ENCODE data around the gene BMPR1B. TPM values are rescaled to one million over a fixed set of nuclear protein-coding genes. Genes with fewer than 3 reads are reported as not detected.

Gene BMPR1B
- total RNA-seq, 1 experiment from 2014 or later = 0.62 TPM

DNA sequence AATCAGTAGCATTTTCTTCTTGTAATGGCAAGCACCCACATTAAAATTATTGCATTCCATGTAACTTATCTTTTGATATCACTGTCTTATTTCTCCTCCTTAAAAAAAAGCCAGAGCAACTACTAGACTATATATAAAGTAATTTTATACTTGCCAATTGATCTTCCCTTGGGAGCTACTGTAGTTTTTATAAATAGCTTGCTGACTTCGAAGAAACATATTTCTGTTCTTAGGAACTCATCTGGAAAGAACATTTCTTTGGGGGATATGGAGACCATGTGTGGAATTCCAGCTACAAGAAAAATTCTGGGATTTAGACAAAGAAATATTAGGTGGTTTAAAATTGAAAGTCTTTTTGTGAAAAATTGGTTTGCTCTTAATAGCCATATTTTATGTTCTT, 94.9 kb downstream of the BMPR1B start:
- intact Hi-C loops (cut with micrococcal nuclease; ENCODE audit: unreplicated experiment) = no loop called here
- H3K9me3 ChIP-seq (ENCODE audit: control insufficient read depth, insufficient read depth, low read depth, low read length) = no peaks in the 10 kb centered on the region
- DNase-seq (ENCODE audit: low read depth, low spot score) (no peak), ATAC-seq (no peak)
- H3K4me1 ChIP-seq (ENCODE audit: control insufficient read depth, insufficient read depth, low read length) = no peaks in the 10 kb centered on the region
- POLR2A ChIA-PET = no interaction called here
- TF ChIP-seq, protein P1, sequence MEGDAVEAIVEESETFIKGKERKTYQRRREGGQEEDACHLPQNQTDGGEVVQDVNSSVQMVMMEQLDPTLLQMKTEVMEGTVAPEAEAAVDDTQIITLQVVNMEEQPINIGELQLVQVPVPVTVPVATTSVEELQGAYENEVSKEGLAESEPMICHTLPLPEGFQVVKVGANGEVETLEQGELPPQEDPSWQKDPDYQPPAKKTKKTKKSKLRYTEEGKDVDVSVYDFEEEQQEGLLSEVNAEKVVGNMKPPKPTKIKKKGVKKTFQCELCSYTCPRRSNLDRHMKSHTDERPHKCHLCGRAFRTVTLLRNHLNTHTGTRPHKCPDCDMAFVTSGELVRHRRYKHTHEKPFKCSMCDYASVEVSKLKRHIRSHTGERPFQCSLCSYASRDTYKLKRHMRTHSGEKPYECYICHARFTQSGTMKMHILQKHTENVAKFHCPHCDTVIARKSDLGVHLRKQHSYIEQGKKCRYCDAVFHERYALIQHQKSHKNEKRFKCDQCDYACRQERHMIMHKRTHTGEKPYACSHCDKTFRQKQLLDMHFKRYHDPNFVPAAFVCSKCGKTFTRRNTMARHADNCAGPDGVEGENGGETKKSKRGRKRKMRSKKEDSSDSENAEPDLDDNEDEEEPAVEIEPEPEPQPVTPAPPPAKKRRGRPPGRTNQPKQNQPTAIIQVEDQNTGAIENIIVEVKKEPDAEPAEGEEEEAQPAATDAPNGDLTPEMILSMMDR (IDR thresholded peaks at IDR 0.05) = no peak
- TF ChIP-seq SIN3A (IDR thresholded peaks at IDR 0.05; ENCODE audit: borderline replicate concordance, insufficient read depth, low read depth, low read length) (no peak), POLR2AphosphoS5 (IDR thresholded peaks at IDR 0.05; ENCODE audit: low read depth, low read length) (no peak), TCF7L2 (IDR thresholded peaks at IDR 0.05; ENCODE audit: low read depth, low read length) (no peak)
- TF ChIP-seq, protein P2, sequence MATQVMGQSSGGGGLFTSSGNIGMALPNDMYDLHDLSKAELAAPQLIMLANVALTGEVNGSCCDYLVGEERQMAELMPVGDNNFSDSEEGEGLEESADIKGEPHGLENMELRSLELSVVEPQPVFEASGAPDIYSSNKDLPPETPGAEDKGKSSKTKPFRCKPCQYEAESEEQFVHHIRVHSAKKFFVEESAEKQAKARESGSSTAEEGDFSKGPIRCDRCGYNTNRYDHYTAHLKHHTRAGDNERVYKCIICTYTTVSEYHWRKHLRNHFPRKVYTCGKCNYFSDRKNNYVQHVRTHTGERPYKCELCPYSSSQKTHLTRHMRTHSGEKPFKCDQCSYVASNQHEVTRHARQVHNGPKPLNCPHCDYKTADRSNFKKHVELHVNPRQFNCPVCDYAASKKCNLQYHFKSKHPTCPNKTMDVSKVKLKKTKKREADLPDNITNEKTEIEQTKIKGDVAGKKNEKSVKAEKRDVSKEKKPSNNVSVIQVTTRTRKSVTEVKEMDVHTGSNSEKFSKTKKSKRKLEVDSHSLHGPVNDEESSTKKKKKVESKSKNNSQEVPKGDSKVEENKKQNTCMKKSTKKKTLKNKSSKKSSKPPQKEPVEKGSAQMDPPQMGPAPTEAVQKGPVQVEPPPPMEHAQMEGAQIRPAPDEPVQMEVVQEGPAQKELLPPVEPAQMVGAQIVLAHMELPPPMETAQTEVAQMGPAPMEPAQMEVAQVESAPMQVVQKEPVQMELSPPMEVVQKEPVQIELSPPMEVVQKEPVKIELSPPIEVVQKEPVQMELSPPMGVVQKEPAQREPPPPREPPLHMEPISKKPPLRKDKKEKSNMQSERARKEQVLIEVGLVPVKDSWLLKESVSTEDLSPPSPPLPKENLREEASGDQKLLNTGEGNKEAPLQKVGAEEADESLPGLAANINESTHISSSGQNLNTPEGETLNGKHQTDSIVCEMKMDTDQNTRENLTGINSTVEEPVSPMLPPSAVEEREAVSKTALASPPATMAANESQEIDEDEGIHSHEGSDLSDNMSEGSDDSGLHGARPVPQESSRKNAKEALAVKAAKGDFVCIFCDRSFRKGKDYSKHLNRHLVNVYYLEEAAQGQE (IDR thresholded peaks at IDR 0.05; ENCODE audit: insufficient read depth in 1 of 2, low read depth in 2 of 2, low read length in 1 of 2) = no peak
- no peak overlapping the region for H3K4me3 ChIP-seq (ENCODE audit: low read depth in 2 of 2, low read length in 2 of 2)
- BruUV-seq (replicated peaks) = no TSS peak
- in situ Hi-C loops (cut with HindIII; ENCODE audit: low pct_unique_long_range_greater_than_20kb, low sequenced_read_pairs) = no loop called here
- H3K27ac ChIP-seq (ENCODE audit: low read length) = no peak overlapping the region
- H3K27me3 ChIP-seq (ENCODE audit: control insufficient read depth, insufficient read depth, low read length) = no peaks in the 10 kb centered on the region
- CTCF ChIA-PET = no interaction called here
- H3K36me3 ChIP-seq (ENCODE audit: control insufficient read depth, insufficient read depth, low read length) = no peaks in the 10 kb centered on the region

DNA sequence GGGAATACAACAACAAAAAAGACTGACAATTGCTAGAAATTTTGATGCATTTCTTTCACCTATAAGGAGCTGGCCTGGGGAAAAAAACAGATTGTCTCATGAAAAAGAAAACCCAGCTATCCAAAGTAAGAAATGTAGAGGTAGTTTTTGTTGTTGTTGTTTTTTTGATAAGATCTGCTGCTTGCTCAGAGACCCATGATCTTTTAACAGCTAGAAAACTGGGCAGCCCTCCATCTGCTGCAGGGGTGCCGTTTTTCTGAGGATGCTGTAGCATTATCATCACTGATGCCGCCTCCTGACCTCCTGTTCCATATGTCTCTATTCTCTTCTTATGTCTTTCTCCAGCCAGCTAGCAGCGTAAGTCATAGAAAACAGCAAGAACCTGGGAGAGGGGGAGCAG, 98.3 kb downstream of the BMPR1B start:
- no TSS peak for BruUV-seq (replicated peaks)
- no peak for TF ChIP-seq POLR2AphosphoS5 (IDR thresholded peaks at IDR 0.05; ENCODE audit: low read depth, low read length)
- TF ChIP-seq, protein P1 (IDR thresholded peaks at IDR 0.05) = no peak
- TF ChIP-seq SIN3A (IDR thresholded peaks at IDR 0.05; ENCODE audit: borderline replicate concordance, insufficient read depth, low read depth, low read length) = no peak
- TF ChIP-seq, protein P2 (IDR thresholded peaks at IDR 0.05; ENCODE audit: insufficient read depth in 1 of 2, low read depth in 2 of 2, low read length in 1 of 2) = no peak
- TF ChIP-seq TCF7L2 (IDR thresholded peaks at IDR 0.05; ENCODE audit: low read depth, low read length) = no peak
- in situ Hi-C loops (cut with HindIII; ENCODE audit: low pct_unique_long_range_greater_than_20kb, low sequenced_read_pairs) = no loop called here
- ChIA-PET POLR2A (no interaction called here), CTCF (interaction anchor here (0.6 kb wide), 1 partner anchor 9 kb away, joined by 3 read pairs; no protein-coding TSS in a partner anchor)
- no peak for DNase-seq (ENCODE audit: low read depth, low spot score)
- no peak for ATAC-seq
- intact Hi-C loops (cut with micrococcal nuclease; ENCODE audit: unreplicated experiment) = no loop called here
- Histone ChIP-seq H3K27me3 (ENCODE audit: control insufficient read depth, insufficient read depth, low read length) (no peaks in the 10 kb centered on the region), H3K9me3 (ENCODE audit: control insufficient read depth, insufficient read depth, low read depth, low read length) (no peaks in the 10 kb centered on the region), H3K36me3 (ENCODE audit: control insufficient read depth, insufficient read depth, low read length) (no peaks in the 10 kb centered on the region), H3K4me3 (ENCODE audit: low read depth in 2 of 2, low read length in 2 of 2) (no peak overlapping the region), H3K27ac (ENCODE audit: low read length) (no peak overlapping the region), H3K4me1 (ENCODE audit: control insufficient read depth, insufficient read depth, low read length) (no peaks in the 10 kb centered on the region)
